Epidermal melanocyte (primary cell): ENCODE data around the gene FLYWCH1.

Experiments used
- DNase-seq: peaks from one replicate; pipeline ENCODE4 v3.0.0; 2011; ENCODE audit warnings: low spot score; ENCODE audit not compliant: insufficient read length

The FLYWCH1 gene

DNA sequence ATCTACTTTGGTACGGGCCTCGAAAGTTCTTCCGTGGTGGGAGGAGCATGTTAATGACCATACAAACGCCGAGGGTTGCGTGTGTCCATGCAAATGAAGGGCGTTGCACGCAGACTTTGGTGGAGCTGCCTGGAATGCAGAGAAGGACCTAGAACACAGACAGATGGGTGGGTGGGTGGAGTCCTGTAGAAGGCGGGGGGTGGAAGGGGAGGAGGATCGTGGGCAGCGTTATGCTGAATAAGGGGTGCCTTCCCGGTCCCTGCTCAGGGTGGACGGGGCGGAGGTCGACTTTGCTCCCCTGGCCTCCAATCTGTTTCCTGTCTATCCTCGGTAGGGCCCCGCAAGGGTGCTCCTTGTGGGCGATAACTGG, 56.6 kb downstream of the FLYWCH1 start:
- DNase-seq, result no peak

DNA sequence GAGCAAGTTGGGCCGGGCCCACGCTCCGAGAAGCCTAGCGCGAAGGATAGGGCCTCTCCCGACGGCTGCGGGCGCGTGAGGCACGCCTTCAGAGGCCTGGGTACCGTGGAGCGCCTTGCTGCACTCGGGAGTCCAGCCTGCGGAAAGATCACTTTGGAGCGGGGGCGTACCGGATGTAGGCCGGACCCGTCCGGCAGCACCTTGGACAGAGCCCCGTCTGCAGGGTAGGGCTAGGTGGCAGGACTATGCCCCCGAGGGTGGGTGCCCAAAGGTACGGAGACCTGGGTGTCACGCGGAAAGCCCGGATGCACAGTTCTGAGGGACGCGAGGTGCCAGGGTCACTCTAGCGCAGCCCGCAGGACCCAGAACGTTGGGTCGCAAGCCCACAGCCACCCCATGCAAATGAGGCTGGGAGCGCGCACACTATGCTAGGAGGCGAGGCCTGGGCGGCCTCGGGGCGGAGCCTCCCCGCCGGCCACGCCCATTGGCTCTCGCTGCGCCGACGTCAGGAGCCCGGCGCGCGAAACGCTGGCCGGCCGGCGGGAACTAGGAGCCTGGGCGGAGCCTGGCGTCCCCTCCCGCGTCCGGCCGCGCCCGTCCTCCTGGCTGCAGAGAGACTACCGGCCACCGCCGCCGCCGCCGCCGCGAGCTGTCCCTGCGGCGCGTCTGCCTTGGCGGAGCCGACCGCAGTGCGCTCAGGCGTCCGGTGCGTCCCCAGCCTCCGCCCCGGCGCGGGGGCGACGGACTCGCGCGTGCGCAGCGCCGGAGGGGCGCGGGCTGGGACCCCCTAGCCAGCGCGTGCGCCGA, 57.2 kb downstream of the FLYWCH1 start, which contains the start of gene PAQR4:
Gene PAQR4, plus strand, starts transcription at position 611 of the 807 bp plus-strand sequence. CDS start 327 bp downstream, outside the sequence.
- DNase-seq, result peak; percentile 97

DNA sequence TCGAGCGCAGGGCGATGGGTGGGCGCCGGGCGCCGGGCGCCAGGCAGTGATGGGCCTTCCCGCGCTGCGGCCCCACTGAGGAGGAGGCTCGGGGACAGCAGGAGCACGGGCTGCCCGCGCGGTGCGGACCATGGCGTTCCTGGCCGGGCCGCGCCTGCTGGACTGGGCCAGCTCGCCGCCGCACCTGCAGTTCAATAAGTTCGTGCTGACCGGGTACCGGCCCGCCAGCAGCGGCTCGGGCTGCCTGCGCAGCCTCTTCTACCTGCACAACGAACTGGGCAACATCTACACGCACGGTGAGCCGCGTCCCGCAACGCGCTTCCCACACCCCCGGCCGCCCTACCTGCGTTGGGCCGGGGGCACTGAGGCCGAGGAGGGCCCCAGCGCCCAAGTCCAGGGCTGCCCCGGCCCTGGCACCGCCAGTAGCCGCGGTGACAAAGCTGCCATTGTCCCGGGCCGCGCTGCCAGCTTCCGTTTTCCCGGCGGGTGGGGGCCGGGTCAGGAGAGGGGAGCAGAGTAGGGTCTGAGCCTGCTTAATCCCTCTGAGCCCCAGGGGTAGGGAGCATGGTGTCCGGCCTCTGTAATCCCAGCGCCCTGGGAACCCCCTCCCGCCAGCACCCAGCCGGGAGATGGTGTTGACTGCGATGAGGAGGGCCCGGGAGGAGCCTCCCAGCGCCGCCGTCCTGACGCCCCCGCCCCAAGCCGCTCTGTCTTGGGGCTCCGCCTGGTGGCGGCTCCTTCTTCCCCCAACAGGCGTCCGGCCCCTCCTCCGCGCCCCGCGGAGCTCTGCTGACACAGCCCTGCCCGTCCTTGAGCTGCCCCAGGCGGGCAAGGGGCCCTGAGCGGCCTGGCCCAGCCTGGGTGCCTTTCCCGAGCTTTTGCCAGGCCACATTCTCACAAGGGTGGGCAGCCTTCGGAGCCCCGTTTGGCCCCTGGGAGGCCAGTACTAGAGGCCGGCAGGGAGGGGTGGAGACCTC, 58.1 kb downstream of the FLYWCH1 start:
- DNase-seq, result peak; percentile 70

GRCh38 chr16:2970563-2970962, 58.8 kb downstream of the FLYWCH1 start:
- no peak for DNase-seq

DNA sequence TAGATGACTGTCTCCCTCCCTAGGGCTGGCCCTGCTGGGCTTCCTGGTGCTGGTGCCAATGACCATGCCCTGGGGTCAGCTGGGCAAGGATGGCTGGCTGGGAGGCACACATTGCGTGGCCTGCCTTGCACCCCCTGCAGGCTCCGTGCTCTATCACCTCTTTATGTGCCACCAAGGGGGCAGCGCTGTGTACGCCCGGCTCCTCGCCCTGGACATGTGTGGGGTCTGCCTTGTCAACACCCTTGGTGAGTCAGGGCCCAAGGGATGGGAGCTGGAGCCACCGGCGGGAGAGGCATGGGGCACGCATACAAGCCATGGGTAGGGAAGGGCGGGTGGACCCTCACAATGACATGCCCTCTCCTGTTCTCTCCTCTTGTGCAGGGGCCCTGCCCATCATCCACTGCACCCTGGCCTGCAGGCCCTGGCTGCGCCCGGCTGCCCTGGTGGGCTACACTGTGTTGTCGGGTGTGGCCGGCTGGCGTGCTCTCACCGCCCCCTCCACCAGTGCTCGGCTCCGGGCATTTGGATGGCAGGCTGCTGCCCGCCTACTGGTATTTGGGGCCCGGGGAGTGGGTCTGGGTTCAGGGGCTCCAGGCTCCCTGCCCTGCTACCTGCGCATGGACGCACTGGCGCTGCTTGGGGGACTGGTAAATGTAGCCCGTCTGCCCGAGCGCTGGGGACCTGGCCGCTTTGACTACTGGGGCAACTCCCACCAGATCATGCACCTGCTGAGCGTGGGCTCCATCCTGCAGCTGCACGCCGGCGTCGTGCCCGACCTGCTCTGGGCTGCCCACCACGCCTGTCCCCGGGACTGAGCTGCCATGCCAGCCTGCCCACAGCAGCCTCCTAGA, 59.6 kb downstream of the FLYWCH1 start:
- DNase-seq, result no peak

DNA sequence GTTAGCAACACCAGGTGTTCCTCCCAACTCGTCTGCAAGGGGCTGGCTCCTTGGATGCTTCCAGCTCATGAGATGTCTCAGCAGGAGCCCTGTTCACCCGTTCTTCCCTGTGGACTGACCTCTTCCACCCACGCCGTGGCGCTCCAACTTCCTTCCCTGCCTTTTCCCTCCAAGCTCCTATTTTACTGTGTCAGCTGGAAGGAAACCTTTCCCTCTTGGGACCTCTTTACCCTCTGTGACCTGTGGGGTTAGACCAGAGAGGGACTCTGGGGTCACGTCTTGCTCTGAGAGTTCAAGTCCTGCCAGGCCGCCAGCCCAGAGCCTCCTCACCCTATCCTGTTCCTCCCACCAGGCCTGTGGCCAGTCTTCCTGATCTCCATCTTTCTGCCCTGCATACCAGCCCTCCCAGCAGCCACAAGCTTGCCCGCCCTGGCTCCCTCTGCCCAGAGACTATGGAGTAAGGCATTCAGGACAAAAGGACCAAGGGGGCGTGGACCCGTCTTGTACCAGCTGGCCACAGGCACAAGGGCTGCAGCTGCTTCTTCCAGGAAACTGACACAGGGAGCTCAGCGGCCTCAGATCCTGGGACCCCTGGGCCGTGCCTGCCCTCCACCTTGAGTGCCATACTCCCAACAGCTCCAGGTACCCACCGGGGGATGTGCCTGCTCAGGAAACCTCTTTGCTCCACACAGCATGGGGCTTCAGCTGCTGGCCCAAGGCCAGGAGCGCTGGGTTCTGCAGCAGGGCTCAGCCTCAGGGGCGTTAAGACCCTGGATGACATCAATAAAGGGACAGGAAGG, 60.5 kb downstream of the FLYWCH1 start:
- DNase-seq, result no peak

- DNase-seq, result no peak
Observed at GRCh38 chr16:2973093-2973492, 61.4 kb downstream of the FLYWCH1 start.

DNA sequence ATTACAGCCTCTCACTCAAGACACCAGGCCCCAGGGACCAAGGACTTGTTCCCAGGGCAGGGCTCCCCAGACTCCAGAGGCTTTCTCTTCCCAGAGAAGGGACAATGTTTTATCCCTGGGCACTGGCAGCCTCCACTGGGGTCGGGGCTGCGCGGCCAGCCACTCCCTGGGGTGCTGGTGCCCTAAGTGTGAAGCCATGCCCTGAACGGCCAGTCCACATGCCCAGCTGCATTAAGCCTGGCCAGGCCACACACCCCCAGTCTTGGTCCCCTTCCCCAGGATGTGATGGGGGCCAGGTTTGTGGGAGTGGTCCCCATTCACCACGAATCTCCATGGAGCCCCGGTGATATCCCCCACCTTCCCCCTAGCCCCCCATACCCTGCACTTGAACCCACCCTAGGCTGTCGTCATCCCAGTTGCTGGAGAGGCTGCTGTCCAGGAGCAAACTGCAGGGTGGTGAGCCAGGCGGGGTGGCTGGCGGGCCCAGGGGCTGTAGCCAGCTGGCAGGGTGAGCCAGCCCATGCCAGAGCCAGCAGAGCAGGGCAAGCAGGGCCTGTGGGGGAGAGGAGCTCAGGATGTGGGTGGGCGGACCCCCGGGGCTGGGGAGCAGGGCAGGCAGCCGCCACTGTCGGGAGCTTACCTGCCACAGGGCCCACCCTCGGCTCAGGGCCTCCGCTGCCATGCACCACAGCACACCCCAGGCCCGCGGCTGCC, 62.0 kb downstream of the FLYWCH1 start:
- DNase-seq, result no peak

DNA sequence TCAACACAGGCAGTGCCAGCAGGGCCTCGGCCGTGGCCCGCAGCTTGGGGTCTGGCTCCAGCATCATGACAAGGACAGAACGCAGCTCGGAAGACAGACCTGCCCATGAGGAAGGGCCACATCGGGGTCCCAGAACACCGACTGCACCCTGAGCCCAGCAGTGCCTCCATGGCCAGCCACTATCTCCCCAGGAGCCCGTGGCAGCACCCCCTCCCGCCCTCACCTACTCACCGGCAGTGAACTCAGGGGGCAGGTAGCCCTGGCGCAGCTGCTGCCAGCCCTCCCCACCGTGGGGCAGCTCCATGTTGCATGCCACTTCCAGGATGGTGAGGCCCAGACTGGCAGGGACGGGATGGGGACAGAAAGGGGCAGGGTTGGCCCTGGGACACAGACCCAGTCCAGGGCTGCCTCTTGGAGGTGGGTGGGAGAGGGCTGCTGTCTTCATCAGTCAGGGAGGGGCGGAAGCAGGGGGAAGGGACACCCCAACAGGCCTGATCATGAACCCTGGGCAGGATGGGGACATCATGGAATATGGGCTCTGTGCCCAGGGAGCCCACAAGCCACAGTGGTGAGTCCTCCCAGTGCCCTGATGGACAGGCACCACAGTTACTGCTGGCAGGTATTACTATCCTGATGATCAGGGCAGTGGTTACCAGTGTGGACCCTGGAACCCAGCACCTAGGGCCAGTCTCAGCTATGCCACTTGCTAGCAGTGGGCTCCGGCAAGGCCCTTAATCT, 62.8 kb downstream of the FLYWCH1 start:
- DNase-seq, result no peak

GRCh38 chr16:2975161-2975795, 63.5 kb downstream of the FLYWCH1 start:
- DNase-seq, result no peak

DNA sequence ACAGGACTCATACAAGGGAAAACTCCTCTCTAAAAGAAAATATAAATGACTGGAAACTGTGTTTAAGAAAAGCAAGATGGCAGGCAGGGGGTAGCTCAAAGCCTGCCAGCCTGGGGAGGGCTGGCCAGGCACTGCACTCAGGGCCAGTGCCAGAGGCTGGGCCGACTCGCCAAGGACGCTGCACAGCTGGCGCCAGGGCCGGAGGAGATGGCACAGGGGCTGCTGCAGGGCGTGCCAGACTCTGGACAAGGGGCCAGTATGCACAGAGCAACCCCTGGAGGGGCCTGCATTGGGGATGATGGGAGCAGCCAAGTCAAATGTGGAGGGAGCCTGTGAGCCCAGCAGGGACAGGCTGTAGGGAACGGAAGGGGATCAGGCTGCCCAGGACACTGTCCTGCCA, 64.5 kb downstream of the FLYWCH1 start:
- DNase-seq, result no peak

- no peak for DNase-seq
Observed at GRCh38 chr16:2976673-2977072, 64.9 kb downstream of the FLYWCH1 start.

DNA sequence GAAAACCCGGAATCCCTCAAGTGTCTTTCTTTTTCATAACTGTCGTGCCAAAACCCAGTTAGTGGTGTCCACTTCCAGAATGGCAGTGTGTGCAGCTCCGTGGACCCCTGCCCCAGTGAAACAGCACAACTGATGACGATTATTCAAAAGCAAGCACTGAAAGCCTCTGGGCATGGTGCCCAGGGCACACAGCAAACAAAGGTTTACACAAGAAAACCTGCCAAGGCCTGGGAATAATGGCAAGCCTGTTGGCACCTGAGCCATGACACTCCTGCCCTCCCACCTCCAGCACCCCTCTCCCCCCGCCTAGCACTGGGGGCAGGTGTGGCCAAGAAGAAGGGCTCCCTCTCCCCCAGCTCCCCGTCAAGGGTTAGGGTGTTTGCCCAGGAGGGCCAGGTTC, 65.7 kb downstream of the FLYWCH1 start:
- no peak for DNase-seq

- no peak for DNase-seq
Observed at GRCh38 chr16:2979669-2980226, 68.0 kb downstream of the FLYWCH1 start.

- DNase-seq, result peak; percentile 100
Observed at GRCh38 chr16:2980227-2981176, 68.8 kb downstream of the FLYWCH1 start, which contains the start of gene PKMYT1. Gene PKMYT1 (minus strand): TSS chr16:2980446. CDS start chr16:2979657, 789 bp downstream.

DNA sequence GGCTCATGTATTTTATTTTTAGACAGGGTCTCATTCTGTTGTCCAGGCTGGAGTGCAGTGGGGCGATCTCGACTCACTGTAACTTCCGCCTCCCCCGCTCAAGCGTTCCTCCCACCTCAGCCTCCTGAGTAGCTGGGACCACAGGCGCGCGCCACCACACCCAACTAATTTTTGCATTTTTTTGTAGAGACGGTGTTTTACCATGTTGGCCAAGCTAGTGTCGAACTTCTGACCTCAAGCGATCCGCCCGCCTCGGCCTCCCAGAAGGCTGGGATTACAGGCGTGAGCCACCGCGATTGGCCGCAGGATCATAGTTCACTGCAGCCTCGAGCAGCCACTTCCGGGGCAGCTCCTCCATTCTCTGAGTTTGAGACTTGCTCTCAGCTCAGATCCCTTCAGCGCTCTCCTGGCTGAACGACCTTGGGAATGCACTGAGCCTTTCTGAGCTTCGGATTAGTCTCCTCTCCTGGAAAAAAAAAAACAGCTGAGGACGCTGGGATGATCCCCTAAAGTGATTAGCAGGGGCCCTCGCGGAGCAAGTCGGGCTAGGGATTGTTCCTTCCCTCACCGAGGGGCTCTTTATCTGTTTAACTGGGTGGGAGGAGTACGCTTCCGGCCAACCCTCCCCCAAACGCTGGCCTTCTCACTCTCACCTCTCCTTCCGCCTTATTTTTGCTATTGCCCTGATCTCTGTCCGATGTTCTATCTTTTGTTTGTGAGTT, 69.6 kb downstream of the FLYWCH1 start:
- no peak for DNase-seq
